GM12873 (cell line): Measurements from ENCODE around the gene CNTN5.

Experiments
- CTCF ChIP-seq: IDR thresholded peaks from 2 replicates; pipeline ENCODE4 v1.5.1; 2012; ENCODE audit warnings: low read depth, mild to moderate bottlenecking, moderate library complexity, low read length, control low read depth; ENCODE audit not compliant: insufficient read depth; ENCODE audit errors: missing control alignments

CNTN5 gene

GRCh38 chr11:99307510-99308088 is 286.9 kb downstream of the CNTN5 start:
- TF ChIP-seq CTCF, result no peak

GRCh38 chr11:99311870-99312269 is 291.1 kb downstream of the CNTN5 start:
- no peak for TF ChIP-seq CTCF

- TF ChIP-seq CTCF, result no peak
These were observed 296.2 kb downstream of the CNTN5 start for GRCh38 chr11:99316776-99317520.

- no peak for TF ChIP-seq CTCF
These were observed 300.1 kb downstream of the CNTN5 start for GRCh38 chr11:99320769-99321290.

GRCh38 chr11:99325847-99326246 is 305.1 kb downstream of the CNTN5 start:
- TF ChIP-seq CTCF, result no peak

- no peak for TF ChIP-seq CTCF
These were observed 306.3 kb downstream of the CNTN5 start for GRCh38 chr11:99327066-99327465.

- no peak for TF ChIP-seq CTCF
These were observed 306.8 kb downstream of the CNTN5 start for GRCh38 chr11:99327527-99327926.
